ENCODE measurements around the gene MDM4.

- TF ChIP-seq, protein P1, sequence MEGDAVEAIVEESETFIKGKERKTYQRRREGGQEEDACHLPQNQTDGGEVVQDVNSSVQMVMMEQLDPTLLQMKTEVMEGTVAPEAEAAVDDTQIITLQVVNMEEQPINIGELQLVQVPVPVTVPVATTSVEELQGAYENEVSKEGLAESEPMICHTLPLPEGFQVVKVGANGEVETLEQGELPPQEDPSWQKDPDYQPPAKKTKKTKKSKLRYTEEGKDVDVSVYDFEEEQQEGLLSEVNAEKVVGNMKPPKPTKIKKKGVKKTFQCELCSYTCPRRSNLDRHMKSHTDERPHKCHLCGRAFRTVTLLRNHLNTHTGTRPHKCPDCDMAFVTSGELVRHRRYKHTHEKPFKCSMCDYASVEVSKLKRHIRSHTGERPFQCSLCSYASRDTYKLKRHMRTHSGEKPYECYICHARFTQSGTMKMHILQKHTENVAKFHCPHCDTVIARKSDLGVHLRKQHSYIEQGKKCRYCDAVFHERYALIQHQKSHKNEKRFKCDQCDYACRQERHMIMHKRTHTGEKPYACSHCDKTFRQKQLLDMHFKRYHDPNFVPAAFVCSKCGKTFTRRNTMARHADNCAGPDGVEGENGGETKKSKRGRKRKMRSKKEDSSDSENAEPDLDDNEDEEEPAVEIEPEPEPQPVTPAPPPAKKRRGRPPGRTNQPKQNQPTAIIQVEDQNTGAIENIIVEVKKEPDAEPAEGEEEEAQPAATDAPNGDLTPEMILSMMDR (IDR thresholded peaks at IDR 0.05): no peak
- no peak for TF ChIP-seq POLR2AphosphoS5 (IDR thresholded peaks at IDR 0.05)
- TF ChIP-seq POLR2A (IDR thresholded peaks at IDR 0.05): no peak
- no peak for TF ChIP-seq EP300 (IDR thresholded peaks at IDR 0.05)
These were observed 58.6 kb downstream of the MDM4 start for GRCh38 chr1:204574865-204575163.

All from upper lobe of left lung (tissue), 4 donors.